ENCODE data around the gene PHACTR4. TPM values are rescaled to one million over a fixed set of nuclear protein-coding genes. Genes with fewer than 3 reads are reported as not detected.

PHACTR4 gene
- total and polyA plus RNA-seq, 9 of the 15 experiments (the other 6 are each of a cell fraction or from before 2014, with no cell fraction given) = 6.4 to 43.6 (median 14.2) TPM

- TF ChIP-seq, protein P1, sequence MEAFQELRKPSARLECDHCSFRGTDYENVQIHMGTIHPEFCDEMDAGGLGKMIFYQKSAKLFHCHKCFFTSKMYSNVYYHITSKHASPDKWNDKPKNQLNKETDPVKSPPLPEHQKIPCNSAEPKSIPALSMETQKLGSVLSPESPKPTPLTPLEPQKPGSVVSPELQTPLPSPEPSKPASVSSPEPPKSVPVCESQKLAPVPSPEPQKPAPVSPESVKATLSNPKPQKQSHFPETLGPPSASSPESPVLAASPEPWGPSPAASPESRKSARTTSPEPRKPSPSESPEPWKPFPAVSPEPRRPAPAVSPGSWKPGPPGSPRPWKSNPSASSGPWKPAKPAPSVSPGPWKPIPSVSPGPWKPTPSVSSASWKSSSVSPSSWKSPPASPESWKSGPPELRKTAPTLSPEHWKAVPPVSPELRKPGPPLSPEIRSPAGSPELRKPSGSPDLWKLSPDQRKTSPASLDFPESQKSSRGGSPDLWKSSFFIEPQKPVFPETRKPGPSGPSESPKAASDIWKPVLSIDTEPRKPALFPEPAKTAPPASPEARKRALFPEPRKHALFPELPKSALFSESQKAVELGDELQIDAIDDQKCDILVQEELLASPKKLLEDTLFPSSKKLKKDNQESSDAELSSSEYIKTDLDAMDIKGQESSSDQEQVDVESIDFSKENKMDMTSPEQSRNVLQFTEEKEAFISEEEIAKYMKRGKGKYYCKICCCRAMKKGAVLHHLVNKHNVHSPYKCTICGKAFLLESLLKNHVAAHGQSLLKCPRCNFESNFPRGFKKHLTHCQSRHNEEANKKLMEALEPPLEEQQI (IDR thresholded peaks at IDR 0.05) = no peak
- TF ChIP-seq ZBTB40 (IDR thresholded peaks at IDR 0.05) (no peak), ZBTB40 (CRISPR knock-in tag; IDR thresholded peaks at IDR 0.05) (no peak), ZNF274 (IDR thresholded peaks at IDR 0.05; ENCODE audit: borderline replicate concordance, low read depth, low read length) (no peak), CCNT2 (IDR thresholded peaks at IDR 0.05; ENCODE audit: borderline replicate concordance, extremely low read depth, insufficient read length, low read depth, low read length) (no peak), L3MBTL2 (IDR thresholded peaks at IDR 0.05) (no peak)
These were observed 52.2 kb downstream of the PHACTR4 start (continued) for GRCh38 chr1:28421744-28422143.

All from K562 (cell line).